GM10248 (cell line): Measurements from ENCODE around the gene HARS2.
"Not testable (repeated sequence)": the region's sequence is repeated elsewhere in the genome, so short reads cannot be mapped to it uniquely, and the experiment has no call there.

Source experiments
- CTCF ChIA-PET: fragments of 300-600 bp; sonication (Branson Sonifier 250); formaldehyde crosslinking; extraction: SDS; loops from one replicate; lab custom pipeline; 2021; ENCODE audit warnings: antibody characterized with exemption; lab: Yijun Ruan, JAX
- POLR2A ChIA-PET: fragments of 350-650 bp; sonication (Branson Sonifier 250); formaldehyde crosslinking; extraction: SDS; loops from one replicate; lab custom pipeline; 2020; ENCODE audit warnings: antibody characterized with exemption; lab: Yijun Ruan, JAX
- DNase-seq: peaks from one replicate; pipeline ENCODE4 v3.0.0; 2012; ENCODE audit errors: extremely low spot score
- CTCF ChIP-seq: IDR thresholded peaks from 2 replicates; pipeline ENCODE4 v1.5.1; 2012; ENCODE audit warnings: mild to moderate bottlenecking, low read depth; ENCODE audit errors: extremely low read depth, missing control alignments, control extremely low read depth

HARS2 gene

GRCh38 chr5:140664030-140664358, 27.3 kb upstream of the HARS2 start:
- no peak for TF ChIP-seq CTCF
- CTCF ChIA-PET = interaction anchor here (1.8 to 4.5 kb wide), 3 partner anchors 11 to 25 kb away, joined by 4 to 16 read pairs (median 8); partner anchors contain the start of genes IK, NDUFA2 and TMCO6
- POLR2A ChIA-PET = interaction anchor here (2.9 kb wide), 1 partner anchor 16 kb away, joined by 10 read pairs; the partner anchor contains the start of genes IK and NDUFA2
- no peak for DNase-seq

- peak; percentile 94 for DNase-seq
- CTCF ChIA-PET = interaction anchor here (1.0 to 4.5 kb wide), 3 partner anchors 17 to 306 kb away, joined by 3 to 16 read pairs (median 4); partner anchors contain the start of genes IK, NDUFA2 and TMCO6
- POLR2A ChIA-PET = interaction anchor here (0.9 to 2.9 kb wide), 4 partner anchors 10 to 27 kb away, joined by 3 to 10 read pairs (median 4); partner anchors contain the start of genes HARS1, HARS2, IK and NDUFA2
- no peak for TF ChIP-seq CTCF
Measured at GRCh38 chr5:140664359-140665119, 26.7 kb upstream of the HARS2 start, which contains the start of gene WDR55. Gene WDR55 (plus strand): TSS chr5:140664904. CDS start chr5:140664913, 9 bp downstream.

- CTCF ChIA-PET, DNase-seq: not testable (repeated sequence)
- POLR2A ChIA-PET = interaction anchor here (0.6 kb wide), 2 partner anchors 8 to 23 kb away, joined by 4 read pairs; partner anchors contain the start of gene IK
Measured at GRCh38 chr5:140671035-140671434, 20.2 kb upstream of the HARS2 start.

GRCh38 chr5:140671472-140672125, 19.7 kb upstream of the HARS2 start:
- no peak for TF ChIP-seq CTCF
- no peak for DNase-seq
- CTCF ChIA-PET = no interaction called here
- POLR2A ChIA-PET = no interaction called here

- POLR2A ChIA-PET = no interaction called here
- CTCF ChIA-PET = interaction anchor here (1.3 kb wide), 1 partner anchor 34 kb away, joined by 3 read pairs; no protein-coding TSS in a partner anchor
- DNase-seq = no peak
- no peak for TF ChIP-seq CTCF
Measured at GRCh38 chr5:140672455-140673186, 18.6 kb upstream of the HARS2 start.

GRCh38 chr5:140673187-140673976, 17.9 kb upstream of the HARS2 start, which contains the start of gene DND1:
Gene DND1 (minus strand): TSS chr5:140673576. CDS start chr5:140673542, 34 bp downstream.
- TF ChIP-seq CTCF = no peak
- POLR2A ChIA-PET = no interaction called here
- no peak for DNase-seq
- CTCF ChIA-PET = interaction anchor here (1.3 kb wide), 1 partner anchor 35 kb away, joined by 3 read pairs; no protein-coding TSS in a partner anchor
